ENCODE measurements around the gene DAD1.
"Not testable (repeated sequence)": the region's sequence is repeated elsewhere in the genome, so short reads cannot be mapped to it uniquely, and the experiment has no call there.

DAD1 gene

DNA sequence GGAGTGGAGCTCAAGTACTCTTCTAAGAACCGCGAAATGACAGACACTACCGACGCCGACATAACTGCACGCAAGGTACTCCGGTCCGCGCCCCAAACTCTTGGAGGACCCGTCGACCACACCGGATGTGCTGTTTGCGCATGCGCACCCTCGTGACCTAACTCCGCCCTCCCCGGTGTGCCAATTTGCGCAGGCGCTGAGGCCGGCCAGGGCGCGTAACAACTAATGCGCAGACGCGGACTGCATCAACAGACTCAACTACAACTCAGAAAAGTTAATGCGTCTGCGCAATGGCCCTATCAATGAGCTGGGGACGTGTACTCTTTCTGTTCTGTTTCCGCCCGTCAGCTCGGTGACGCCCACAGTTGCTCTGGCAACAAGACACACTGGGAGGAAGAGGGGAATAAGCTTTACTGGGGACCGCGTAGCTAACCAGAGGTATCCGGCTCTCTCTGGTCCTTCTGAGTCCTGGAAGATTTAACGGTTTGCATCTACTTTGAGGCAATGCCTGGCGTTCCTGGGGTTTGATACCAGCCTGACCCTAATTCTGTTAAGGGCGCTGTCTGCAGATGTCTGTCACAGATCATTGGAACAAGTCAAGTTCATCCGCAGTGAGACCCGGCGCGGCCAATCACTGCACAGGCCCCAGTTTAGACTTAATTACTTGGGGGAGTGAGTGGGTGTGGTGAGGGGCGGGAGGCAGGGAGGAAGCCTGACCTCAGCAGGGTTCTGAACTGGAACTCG lies at the start of gene DAD1:
DAD1 (minus strand) TSS at position 129 of the 744 bp plus-strand sequence; CDS start at position 62, 67 bp downstream.
- DNase-seq, result peak; percentile 97

DNA sequence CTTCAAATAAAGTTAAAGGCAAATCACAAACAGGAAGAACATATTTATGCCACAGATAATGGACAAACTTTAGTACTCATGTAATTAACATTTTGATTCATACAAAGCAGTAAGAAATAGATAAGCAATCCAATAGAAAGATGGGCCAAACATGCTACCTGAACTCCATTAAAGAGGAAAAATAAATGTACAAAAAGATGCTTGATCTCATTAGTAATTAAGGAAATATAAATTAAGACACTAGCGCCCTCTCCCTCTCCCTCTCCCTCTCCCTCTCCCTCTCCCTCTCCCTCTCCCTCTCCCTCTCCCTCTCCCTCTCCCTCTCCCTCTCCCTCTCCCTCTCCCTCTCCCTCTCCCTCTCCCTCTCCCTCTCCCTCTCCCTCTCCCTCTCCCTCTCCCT lies 47.0 kb upstream of the DAD1 start:
- DNase-seq, result not testable (repeated sequence)

DNA sequence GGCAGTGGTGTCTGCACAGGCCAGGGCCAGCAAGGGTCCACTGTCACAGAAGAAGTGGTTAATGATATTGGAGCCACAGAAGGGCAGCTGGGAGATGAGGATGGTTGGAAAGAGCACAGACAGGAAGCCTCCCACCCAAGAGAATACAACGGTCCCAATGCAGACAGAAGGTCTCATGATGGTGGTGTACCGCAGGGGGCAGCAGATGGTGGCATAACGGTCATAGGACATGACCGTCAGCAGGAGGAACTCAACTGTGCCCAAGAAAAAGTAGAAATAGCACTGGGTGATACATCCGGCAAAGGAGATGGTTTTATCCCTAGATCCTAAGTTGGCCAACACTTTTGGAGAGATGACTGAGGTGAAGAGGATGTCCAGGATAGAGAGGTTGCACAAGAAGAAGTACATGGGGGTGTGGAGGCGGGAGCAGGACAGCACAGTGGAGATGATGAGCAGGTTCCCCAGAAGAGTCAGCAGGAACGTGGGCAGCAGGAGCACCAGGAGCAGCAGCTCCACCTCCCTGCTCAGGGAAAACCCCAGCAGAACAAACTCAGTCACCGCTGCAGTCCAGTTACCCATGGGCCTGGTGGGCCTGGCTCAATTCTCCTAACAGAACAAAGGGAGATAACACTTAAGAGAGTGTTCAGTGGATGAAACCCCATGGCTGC lies 45.3 kb upstream of the DAD1 start:
- no peak for DNase-seq

DNA sequence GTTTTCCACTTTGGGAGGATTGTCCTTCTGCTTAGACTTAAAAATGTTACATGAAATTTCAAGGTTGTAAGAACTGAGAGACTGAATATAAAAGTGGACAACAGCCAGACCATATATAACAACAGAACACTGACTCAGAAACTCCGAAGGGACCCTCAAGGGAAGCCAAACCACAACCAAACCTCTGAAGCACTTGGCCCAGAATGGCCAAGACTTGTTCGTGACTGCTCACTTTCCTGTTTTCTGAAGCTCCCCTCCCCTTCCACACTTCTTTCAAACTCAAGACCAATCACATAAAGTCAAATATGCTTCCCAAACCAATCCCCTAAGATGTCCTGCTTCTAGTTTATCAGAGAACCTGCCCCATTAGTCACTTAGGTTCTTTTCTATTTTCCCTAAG lies 41.5 kb upstream of the DAD1 start:
- DNase-seq, result no peak

DNA sequence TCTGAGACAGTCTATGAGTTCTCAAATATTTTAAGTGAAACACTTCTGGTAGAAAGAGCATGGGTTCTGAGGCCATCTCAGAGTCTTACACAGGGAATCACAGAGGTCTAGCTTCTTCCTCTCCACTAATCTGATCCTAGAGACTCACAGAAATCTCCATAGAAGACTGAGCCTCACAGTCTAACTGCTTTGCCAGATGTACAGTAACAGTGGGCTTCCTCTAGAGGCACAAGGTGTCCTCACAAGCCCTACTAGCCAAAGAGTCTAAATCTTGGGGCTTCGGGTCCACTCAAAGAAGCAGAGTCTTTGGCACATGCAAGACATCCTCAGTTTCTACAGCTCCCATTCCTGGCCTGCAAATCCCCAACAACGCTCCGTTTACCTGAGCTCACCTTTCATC lies 41.0 kb upstream of the DAD1 start:
- DNase-seq, result no peak

DNA sequence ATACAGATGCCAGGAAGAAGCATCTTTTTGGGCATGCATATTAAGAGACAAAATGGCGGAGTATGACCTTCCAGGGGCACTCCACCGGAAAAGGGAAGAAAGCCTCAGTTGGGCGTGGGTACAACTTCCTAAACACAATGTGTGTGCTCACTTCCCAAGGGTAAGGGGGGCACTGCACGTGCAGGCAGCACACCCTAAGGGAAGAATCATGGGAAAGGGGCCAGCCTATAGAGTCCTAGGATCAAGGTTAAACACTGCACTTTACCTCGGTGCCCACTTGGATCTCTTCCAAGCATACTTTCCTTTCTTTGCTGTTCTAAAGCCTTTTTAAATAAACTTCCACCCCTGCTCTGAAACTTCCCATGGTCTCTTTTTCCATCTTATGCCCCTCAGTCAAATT lies 40.3 kb upstream of the DAD1 start:
- no peak for DNase-seq

DNA sequence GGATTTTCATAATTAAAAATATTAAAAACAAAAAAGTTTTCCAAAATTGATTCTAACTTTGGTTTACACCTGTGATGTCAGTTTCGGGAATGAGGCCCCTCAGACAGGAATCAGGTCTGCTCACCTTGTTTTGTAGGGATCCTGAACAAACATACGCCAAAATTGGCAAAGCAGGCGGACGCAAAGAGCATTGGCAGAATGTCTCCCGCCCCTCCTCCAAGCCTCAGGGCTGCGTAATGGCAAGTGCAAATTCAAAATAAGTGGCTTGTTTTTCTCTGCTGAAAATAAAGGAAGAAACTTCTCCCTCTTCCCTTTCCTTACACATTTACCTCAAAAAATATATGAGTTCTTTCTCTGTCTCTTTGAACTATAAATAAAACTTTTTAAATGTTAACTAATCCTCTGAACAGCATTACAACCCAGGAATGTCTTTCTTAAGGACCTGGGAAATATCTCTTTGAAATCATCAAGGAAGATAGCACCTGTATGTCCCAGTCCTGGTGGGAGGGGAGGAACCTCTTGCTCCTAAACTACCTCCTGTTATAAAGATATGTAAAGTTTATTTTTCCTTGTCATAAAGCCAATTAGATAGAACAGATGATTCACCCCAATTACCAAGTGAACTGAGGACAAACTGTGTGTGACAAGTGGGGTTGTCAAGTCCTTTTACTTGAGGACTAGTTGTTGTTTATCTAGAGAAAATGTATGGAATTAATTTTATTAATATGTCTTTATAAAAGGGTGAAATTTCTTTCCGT lies 38.7 kb upstream of the DAD1 start:
- DNase-seq, result no peak

DNA sequence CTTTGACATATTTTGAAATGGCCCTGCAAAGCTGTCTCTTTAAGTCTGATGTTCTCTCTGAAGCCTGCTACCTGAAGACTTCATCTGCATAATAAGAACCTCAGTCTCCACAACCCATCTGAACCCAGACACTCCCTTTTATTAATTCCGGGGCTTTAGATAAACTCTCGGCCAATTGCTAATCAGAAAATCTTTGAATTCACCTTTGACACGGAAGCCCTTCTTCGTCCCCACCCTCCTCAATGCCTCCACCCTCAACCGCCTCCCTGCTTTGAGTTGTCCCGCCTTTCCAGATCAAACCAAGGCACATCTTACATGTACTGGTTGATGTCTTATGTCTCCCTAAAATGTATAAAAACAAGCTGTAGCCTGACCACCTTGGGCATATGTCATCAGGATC lies 37.6 kb upstream of the DAD1 start:
- no peak for DNase-seq

DNA sequence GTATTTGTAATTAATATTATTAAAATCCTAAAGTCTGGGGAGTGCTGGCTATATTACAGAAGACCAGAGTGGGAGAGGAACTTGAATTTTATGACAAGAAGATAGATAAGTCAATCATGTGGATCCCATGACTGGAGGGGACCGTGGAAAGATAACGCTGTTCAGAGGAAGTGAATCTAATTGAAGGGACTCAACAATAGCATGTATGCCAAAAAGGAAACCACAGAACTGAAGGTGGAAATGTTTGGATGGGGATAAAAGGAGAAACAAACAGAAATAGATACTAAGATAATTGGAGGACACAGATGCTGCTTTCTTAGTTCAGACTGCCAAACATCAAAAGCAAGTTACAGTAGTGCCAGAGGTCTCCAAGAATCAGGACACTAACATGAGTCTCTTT lies 34.0 kb upstream of the DAD1 start:
- DNase-seq, result no peak

DNA sequence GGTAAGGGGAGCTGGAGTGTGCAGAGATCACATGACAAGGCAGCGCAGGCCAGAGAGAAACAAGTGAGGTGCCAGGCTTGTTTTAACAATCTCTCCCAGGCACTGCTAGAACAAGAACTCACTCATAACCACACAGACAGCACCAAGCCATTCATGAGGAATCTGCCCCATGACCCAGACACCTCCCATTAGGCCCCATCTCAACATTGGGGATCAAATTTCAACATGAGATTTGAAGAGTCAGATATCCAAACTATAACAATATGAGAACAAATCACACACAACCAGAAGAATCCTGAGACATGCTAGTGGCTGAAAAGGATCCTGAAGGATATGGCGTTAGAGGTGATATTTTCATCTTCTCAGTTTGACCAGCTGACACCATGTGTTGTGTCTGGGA lies 33.2 kb upstream of the DAD1 start:
- DNase-seq, result no peak

DNA sequence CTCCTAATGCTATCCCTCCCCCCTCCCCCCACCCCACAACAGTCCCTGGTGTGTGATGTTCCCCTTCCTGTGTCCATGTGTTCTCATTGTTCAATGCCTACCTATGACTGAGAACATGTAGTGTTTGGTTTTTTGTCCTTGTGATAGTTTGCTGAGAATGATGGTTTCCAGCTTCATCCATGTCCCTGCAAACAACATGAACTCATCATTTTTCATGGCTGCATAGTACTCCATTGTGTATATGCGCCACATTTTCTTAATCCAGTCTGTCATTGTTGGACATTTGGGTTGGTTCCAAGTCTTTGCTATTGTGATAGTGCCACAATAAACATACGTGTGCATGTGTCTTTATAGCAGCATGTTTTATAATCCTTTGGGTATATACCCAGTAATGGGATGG lies 26.7 kb upstream of the DAD1 start:
- not testable (repeated sequence) for DNase-seq

DNA sequence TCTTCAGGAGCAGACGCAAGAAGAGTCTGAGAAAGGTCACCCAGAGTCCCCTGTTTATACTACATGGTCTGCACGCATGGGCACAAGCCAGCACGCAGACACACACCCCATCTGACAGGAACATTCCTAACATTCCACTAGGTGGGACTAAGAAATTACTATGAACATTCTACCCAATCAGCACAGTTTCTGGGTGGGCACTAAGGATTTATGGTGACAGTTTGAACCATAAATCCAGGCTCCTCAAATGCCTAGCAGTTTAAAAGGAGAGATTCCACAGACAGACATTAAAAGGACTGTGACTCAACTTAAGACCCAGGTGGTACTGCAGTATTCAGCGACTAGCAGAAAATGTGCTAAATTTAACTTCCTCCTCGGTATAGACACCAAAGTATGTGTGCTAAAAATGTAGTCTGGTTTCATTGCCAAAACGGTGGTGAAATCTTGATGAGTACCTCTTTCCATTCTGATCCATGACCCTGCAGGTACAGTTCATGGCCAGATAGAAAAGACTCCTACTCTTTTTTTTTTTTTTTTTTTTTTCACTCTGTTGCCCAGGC lies 25.3 kb upstream of the DAD1 start:
- no peak for DNase-seq

DNA sequence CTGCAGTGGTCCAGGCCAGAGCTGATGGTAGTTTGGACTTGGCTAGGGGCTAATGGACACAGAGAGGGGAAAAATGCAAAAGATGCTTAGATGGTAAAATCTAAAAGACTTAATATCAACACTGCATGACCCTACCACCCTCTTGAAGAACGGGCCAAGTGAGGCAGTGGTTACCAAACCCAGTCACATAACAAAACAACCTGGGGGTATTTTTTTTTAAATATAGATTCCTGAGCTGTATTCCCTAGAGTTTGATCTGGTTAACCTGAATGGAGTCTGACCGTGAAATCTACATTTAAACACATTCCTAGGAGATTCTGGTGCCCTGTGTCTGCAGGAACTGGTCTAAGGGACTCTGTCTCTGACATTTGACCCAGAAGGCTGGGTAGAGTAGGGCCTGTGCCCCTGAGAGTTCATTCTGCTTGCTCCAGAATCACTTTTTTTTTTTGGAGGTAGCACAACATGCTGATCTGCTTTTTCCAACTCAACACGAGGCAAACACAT lies 24.8 kb upstream of the DAD1 start:
- no peak for DNase-seq

DNA sequence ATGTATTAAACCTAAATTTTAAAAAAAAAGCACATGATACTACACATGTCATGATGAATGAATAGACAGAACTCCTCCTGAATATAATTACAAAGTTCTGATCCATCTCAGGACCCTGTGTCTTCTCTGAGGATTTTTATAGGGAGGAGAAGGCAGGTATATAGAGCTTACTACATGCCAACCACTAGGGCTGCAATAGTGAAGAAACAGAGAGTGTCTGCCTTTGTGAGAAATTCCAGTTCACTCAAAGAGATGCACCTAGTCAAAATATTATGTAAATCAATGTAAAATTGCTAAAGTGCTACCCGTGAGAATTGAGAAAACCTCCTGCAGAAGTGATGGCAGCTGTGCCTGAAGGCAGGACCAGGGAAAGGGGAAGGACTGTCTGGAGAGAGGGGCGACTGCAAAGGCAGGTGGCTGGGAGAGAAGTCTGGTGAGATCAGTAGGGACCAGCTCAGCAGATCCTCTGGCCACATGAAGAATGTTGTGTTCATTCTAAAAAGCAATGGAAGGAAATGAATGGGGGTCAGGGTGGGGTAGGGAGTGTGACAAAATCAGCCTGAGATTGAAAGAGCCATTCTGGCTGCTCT lies 24.2 kb upstream of the DAD1 start:
- no peak for DNase-seq

DNA sequence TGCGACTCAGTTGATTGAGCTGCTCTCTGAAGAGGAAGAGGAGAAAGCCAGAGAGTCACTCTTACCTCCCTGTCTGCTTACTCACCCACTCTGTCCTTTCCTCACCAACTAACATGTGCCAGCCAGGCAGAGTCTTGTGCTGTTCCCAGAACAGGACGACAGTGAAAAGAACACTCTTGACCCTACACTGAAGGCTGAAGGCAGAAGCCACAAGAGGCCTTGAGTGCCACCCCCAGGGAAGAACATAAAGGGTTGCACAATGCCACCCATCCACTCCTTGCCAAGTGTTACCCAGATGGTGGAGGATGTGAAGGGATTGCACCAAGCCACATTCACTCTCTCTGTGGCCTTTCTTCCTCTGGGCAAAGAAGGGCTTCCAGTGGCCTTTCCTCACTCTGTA lies 21.9 kb upstream of the DAD1 start:
- no peak for DNase-seq

DNA sequence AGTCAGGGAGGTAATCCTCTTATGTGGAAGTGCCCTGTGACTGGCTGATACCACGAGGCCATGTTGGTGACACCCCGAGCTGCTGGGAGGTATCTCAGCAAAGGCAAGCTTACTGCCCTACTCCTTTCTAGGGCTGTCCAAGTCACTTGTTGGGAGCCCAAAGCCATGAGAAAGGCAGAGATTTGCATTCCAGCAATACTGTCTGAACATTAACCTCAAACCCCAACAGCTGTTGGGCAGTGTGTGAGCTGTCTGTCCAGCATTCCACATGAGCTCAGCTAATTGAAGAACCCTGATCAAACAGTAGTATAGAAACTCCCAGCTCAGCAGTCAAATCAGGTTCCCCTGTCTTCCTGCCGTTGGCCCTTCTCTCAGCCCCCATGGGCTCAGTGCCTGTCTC lies 18.3 kb upstream of the DAD1 start:
- DNase-seq, result no peak

DNA sequence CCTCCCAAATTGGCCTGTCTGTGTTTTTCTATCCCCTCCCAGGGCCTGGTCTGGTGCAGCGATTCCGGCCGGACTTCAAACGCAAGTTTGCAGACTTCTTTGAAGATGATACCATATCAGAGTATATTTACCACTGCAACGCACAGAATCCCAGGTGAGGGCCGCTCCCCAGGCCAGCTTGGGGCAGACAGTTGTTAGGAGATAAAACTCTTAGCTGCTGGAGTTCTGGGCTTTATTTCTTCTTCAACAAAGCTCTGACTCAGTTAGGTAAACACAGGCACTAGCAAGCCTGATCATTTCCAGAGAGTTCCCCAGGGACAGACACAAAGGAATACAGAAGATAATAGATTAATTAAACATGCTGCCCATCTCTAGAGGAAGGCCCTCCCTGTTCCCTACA lies 17.4 kb upstream of the DAD1 start:
- no peak for DNase-seq

DNA sequence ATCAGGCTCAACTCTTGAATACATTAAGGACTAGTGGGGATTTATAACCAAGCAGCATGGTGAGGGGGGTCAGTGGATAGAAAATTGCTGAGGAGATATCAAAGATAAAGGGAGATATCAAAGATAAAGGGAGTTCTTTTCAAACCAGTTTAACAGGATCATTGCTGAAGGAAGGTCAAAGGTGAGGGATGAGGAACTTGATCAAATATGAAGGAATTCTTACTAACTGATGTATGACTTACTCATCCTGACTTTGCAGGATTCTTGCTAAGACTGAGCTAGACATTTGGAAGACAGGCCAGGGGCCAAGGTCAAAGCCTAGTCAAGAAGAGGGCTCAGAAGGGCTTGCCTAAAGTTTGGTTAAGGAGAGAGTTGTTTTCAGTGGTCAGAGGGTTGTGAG lies 13.8 kb upstream of the DAD1 start:
- no peak for DNase-seq

DNA sequence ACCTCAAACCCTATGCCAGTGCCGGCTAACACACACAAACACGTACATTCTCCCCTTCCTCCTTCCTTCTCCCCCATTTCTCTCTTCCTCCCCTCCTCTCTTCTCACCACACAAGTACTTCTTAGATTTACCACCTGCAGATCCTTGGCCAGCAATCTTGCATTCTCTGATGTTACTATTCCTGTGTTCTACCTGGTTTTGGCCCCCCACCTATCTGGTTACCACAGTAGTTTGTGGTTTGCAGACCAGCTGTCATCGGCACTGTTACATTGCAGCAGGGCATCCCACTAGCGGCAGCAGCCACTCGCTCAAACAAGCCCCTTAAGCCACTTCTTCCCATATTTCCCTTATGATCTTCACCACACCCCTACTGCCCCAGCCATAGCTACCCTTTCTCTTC lies 13.0 kb upstream of the DAD1 start:
- no peak for DNase-seq

DNA sequence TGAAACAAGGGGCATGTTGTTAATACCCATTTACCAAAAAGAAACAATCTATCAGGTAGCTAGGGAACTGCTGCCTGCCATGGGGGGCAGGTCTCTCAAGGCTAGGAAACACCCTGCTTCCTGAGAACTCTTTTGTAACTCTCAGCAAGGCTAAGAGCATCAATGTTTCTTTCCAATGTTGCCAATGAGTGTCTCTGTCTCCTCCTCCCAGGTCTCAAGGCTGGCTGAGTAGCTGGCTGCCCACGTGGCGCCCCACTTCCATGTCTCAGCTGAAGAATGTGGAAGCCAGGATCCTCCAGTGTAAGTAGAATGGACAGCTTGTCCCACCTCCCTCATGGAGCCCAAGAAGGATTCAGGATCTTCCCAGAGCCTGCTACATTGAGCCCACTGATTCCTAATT lies 12.4 kb upstream of the DAD1 start:
- DNase-seq, result no peak

DNA sequence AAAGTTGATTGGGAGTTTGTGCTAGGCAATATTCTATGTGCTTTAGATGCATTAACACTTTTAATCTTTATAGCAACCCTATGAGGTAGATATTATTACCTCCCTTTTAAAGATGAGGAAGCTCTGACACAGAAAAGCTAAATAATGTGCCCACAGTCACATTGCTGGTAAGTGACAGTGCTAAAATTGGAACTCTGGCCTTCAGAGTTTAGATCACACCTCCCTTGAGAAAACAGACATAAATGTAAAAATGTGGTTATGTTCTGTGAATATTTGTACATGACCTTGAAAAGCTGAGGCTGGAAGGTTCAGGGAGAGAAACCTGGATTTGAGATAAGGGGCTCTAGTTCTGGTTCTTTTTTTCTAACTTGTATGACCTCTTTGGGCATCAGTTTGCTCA lies 11.0 kb upstream of the DAD1 start:
- DNase-seq, result no peak

DNA sequence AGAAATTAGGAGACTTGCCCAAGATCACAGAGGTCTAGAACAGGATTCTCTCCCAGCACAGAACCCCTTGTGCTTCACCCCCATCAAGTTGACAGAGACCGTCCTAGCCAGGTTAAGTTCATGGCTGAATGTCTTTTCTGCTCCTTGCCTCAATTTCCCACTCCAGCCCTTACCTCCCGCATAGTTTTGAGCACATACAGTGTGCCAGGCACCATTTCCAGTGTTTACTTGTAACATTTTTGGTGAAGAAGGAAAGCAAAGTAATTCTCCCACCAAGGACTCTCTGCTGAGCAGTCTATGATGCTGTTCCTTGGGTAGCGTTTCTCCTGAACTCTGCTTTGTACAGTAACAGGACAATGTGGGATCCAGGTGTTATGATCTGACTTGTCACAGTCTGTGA lies 10.3 kb upstream of the DAD1 start:
- DNase-seq, result no peak

DNA sequence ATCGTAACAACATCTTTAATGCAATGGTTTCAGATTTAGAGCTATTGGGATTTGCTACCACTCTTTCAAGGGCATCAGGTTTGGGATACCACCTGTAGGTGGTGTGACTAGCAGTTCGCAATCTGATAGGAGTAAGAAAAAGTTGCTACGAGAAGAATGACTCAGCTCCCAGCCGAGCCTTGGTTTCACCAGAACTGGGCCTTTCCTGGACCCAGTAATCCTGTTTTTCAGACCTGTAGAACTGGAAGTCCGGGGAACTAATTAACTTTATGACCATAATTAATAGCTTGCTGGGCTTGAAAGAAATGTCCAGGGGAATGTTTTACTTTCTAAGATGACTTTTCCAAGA lies 9.8 kb upstream of the DAD1 start:
- DNase-seq, result peak; percentile 28
